HepG2 (cell line): ENCODE measurements around the gene COPA. TPM values are rescaled to one million over a fixed set of nuclear protein-coding genes. Genes with fewer than 3 reads are reported as not detected.

ENCODE experiments used
- BCL6 ChIP-seq: IDR thresholded peaks from 2 replicates; pipeline ENCODE4 v1.6.1; 2016; ENCODE audit warnings: missing genetic modification reagents, missing compliant biosample characterization
- FIP1L1 ChIP-seq: fragments of 200-400 bp; formaldehyde crosslinking; IDR thresholded peaks from 2 replicates; pipeline ENCODE4 v1.6.1; 2018; ENCODE audit warnings: low read depth, mild to moderate bottlenecking, low read length, moderate library complexity, borderline replicate concordance; ENCODE audit not compliant: insufficient read depth
- GABPA ChIP-seq, 2 experiments: IDR thresholded peaks; 2 replicates each; pipeline ENCODE4 v1.6.1; 2011 to 2016; ENCODE audit warnings: low read depth in 2 of 2, low read length in 1 of 2, missing biosample characterization in 1 of 2, missing genetic modification characterization in 1 of 2
- IRX3 ChIP-seq: sonication (generic); formaldehyde crosslinking; IDR thresholded peaks from 2 replicates; pipeline ENCODE4 v1.8.1; 2023; ENCODE audit warnings: mild to moderate bottlenecking, low read depth, missing genetic modification reagents, borderline replicate concordance
- KLF15 ChIP-seq: sonication (generic); formaldehyde crosslinking; IDR thresholded peaks from 2 replicates; pipeline ENCODE4 v1.8.1; 2023; ENCODE audit warnings: borderline replicate concordance, mild to moderate bottlenecking, inconsistent platforms, missing genetic modification reagents, mixed read lengths
- MAFF ChIP-seq: IDR thresholded peaks from 2 replicates; pipeline ENCODE4 v1.6.1; 2011; ENCODE audit warnings: low read depth, low read length, improper control_type of control experiment
- MIXL1 ChIP-seq: IDR thresholded peaks from 2 replicates; pipeline ENCODE4 v1.6.1; 2016
- SIN3A ChIP-seq: IDR thresholded peaks from 2 replicates; pipeline ENCODE4 v1.6.1; 2011; ENCODE audit warnings: low read depth, mild to moderate bottlenecking, control low read depth, low read length, borderline replicate concordance
- SIX1 ChIP-seq: sonication (generic); formaldehyde crosslinking; IDR thresholded peaks from 2 replicates; pipeline ENCODE4 v1.4.0; 2020; ENCODE audit warnings: missing genetic modification reagents, borderline replicate concordance
- SNRNP70 ChIP-seq: fragments of 200-400 bp; formaldehyde crosslinking; IDR thresholded peaks from 2 replicates; pipeline ENCODE4 v1.6.1; 2017; ENCODE audit warnings: mild to moderate bottlenecking, low read depth, low read length, moderate library complexity
- SUZ12 ChIP-seq: fragments of 150-350 bp; IDR thresholded peaks from 2 replicates; pipeline ENCODE4 v1.6.1; 2014; ENCODE audit warnings: low read depth, low read length
- TAF15 ChIP-seq: fragments of 200-400 bp; formaldehyde crosslinking; IDR thresholded peaks from one replicate; pipeline ENCODE4 v1.6.1; 2018; ENCODE audit warnings: mild to moderate bottlenecking, low read depth, low read length; ENCODE audit not compliant: poor library complexity, severe bottlenecking
- ZFX ChIP-seq: sonication (generic); formaldehyde crosslinking; IDR thresholded peaks from 2 replicates; pipeline ENCODE4 v1.4.0; 2020; ENCODE audit warnings: mild to moderate bottlenecking, low read depth, missing genetic modification reagents, moderate library complexity
- ZNF124 ChIP-seq: sonication (generic); formaldehyde crosslinking; IDR thresholded peaks from 2 replicates; pipeline ENCODE4 v1.4.0; 2020; ENCODE audit warnings: missing genetic modification reagents
- ZNF430 ChIP-seq: sonication (generic); formaldehyde crosslinking; IDR thresholded peaks from 2 replicates; pipeline ENCODE4 v1.9.0; 2021; ENCODE audit warnings: mild to moderate bottlenecking, missing genetic modification reagents
- ZNF549 ChIP-seq: sonication (generic); formaldehyde crosslinking; IDR thresholded peaks from 2 replicates; pipeline ENCODE4 v1.5.0; 2020; ENCODE audit warnings: missing genetic modification reagents
- ZNF558 ChIP-seq: sonication (generic); formaldehyde crosslinking; IDR thresholded peaks from 2 replicates; pipeline ENCODE4 v1.9.0; 2022; ENCODE audit warnings: mild to moderate bottlenecking, missing genetic modification reagents, borderline replicate concordance
- ZNF652 ChIP-seq: IDR thresholded peaks from 2 replicates; pipeline ENCODE4 v1.6.1; 2016; ENCODE audit warnings: low read depth, borderline replicate concordance
- ZNF703 ChIP-seq: sonication (generic); formaldehyde crosslinking; IDR thresholded peaks from 2 replicates; pipeline ENCODE4 v1.5.1; 2020; ENCODE audit warnings: missing genetic modification reagents, mild to moderate bottlenecking, moderate library complexity, borderline replicate concordance
- ZNF782 ChIP-seq: sonication (generic); formaldehyde crosslinking; IDR thresholded peaks from 2 replicates; pipeline ENCODE4 v1.4.0; 2020; ENCODE audit warnings: missing genetic modification reagents, mild to moderate bottlenecking, borderline replicate concordance
- ZSCAN20 ChIP-seq: sonication (generic); formaldehyde crosslinking; IDR thresholded peaks from 2 replicates; pipeline ENCODE4 v1.4.0; 2020; ENCODE audit warnings: missing genetic modification reagents, mild to moderate bottlenecking, borderline replicate concordance
- polyA plus RNA-seq, 8 experiments: library from polyadenylated mRNA; depleted of rRNA in 3 of 8; stranded (reverse) in 7 of 8; unstranded in 1 of 8; fragments of >200 nt; fragmentation: Illumina TruSeq in 4 of 8; extraction: Trizol in 4 of 8; gene quantifications; 2 replicates each; pipeline versions ENCODE4 v1.2.1 to v1.2.3, GENCODE V29; 2011 to 2016; ENCODE audit warnings: low read depth in 4 of 8, missing spikeins in 1 of 8, mixed read lengths in 1 of 8; ENCODE audit not compliant: insufficient read depth in 1 of 8
- total RNA-seq, 5 experiments: library from RNA; depleted of rRNA; stranded (reverse); fragments of >200 nt; fragmentation: Illumina TruSeq; extraction: Trizol; gene quantifications; 2 replicates each; pipeline ENCODE4 v1.2.3, GENCODE V29; 2016; ENCODE audit warnings: low read depth in 1 of 5
- TF ChIP-seq, protein P1 (sequence below): sonication (generic); formaldehyde crosslinking; IDR thresholded peaks from 2 replicates; pipeline ENCODE4 v1.4.0; 2020; ENCODE audit warnings: missing genetic modification reagents, borderline replicate concordance
- TF ChIP-seq, protein P2 (sequence below): IDR thresholded peaks from 2 replicates; pipeline ENCODE4 v1.6.1; 2016; ENCODE audit warnings: low read depth, control low read depth
- TF ChIP-seq, protein P3 (sequence below): IDR thresholded peaks from 2 replicates; pipeline ENCODE4 v1.6.1; 2016; ENCODE audit warnings: low read depth

The COPA gene
- total and polyA plus RNA-seq, 2 of the 13 experiments (the other 11 are each of a cell fraction or from before 2014, with no cell fraction given) = 160 to 197 TPM

DNA sequence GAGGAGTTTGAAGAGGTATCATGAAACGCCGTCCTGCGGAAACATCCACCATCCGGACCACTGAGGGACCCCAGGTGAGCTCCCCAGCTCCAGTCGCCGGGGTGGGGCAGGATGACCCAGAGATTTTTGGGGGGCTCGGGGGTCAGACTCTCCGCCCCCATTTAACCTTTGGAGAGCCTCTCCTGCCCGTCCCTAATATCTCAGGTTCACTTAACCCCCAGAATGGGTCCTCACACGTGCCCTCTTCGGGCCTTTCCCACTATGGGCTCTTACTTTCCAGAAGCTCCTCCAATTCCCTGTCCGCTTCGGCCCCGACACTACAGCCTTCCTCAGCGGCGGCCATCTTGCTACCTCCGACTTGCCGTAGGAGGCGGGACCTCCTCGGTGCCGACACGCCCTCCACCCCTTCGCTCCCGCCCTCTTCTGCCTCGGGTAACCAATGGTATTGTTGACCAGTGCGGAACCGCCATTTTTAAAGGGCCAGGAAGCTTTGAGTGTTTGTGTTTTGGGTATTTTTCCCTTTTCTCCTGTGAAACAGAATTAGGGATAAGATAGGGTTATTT lies 58.2 kb downstream of the COPA start, which contains the start of gene PEX19 (continued):
- TF ChIP-seq KLF15 (no peak), MIXL1 (CRISPR knock-in tag) (peak; percentile 57; the same call in 1 of the 2 replicates), ZNF124 (CRISPR knock-in tag) (0 out of 2 replicates have a peak, but pooled peaks have one; percentile 38), GABPA (IDR thresholded peaks at IDR 0.05; ENCODE audit: low read depth, low read length) (no peak), GABPA (CRISPR knock-in tag; IDR thresholded peaks at IDR 0.05; ENCODE audit: low read depth) (peak; percentile 61), ZNF652 (CRISPR knock-in tag) (peak; percentile 77), ZNF703 (CRISPR knock-in tag) (no peak), BCL6 (CRISPR knock-in tag) (peak; percentile 20; the same call in 1 of the 2 replicates), ZNF430 (CRISPR knock-in tag) (no peak), SIN3A (peak; percentile 95), ZNF549 (CRISPR knock-in tag) (no peak), SIX1 (no peak), ZSCAN20 (CRISPR knock-in tag) (no peak), ZNF782 (CRISPR knock-in tag) (peak; percentile 45; the same call in 1 of the 2 replicates), SUZ12 (no peak), FIP1L1 (no peak), ZNF558 (no peak), TAF15 (no peak), MAFF (no peak), ZFX (CRISPR knock-in tag) (peak; percentile 62), IRX3 (CRISPR knock-in tag) (no peak), SNRNP70 (no peak)
- TF ChIP-seq, protein P1, sequence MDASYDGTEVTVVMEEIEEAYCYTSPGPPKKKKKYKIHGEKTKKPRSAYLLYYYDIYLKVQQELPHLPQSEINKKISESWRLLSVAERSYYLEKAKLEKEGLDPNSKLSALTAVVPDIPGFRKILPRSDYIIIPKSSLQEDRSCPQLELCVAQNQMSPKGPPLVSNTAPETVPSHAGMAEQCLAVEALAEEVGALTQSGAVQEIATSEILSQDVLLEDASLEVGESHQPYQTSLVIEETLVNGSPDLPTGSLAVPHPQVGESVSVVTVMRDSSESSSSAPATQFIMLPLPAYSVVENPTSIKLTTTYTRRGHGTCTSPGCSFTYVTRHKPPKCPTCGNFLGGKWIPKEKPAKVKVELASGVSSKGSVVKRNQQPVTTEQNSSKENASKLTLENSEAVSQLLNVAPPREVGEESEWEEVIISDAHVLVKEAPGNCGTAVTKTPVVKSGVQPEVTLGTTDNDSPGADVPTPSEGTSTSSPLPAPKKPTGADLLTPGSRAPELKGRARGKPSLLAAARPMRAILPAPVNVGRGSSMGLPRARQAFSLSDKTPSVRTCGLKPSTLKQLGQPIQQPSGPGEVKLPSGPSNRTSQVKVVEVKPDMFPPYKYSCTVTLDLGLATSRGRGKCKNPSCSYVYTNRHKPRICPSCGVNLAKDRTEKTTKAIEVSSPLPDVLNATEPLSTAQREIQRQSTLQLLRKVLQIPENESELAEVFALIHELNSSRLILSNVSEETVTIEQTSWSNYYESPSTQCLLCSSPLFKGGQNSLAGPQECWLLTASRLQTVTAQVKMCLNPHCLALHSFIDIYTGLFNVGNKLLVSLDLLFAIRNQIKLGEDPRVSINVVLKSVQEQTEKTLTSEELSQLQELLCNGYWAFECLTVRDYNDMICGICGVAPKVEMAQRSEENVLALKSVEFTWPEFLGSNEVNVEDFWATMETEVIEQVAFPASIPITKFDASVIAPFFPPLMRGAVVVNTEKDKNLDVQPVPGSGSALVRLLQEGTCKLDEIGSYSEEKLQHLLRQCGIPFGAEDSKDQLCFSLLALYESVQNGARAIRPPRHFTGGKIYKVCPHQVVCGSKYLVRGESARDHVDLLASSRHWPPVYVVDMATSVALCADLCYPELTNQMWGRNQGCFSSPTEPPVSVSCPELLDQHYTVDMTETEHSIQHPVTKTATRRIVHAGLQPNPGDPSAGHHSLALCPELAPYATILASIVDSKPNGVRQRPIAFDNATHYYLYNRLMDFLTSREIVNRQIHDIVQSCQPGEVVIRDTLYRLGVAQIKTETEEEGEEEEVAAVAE (CRISPR knock-in tag) = no peak
- TF ChIP-seq, protein P2, sequence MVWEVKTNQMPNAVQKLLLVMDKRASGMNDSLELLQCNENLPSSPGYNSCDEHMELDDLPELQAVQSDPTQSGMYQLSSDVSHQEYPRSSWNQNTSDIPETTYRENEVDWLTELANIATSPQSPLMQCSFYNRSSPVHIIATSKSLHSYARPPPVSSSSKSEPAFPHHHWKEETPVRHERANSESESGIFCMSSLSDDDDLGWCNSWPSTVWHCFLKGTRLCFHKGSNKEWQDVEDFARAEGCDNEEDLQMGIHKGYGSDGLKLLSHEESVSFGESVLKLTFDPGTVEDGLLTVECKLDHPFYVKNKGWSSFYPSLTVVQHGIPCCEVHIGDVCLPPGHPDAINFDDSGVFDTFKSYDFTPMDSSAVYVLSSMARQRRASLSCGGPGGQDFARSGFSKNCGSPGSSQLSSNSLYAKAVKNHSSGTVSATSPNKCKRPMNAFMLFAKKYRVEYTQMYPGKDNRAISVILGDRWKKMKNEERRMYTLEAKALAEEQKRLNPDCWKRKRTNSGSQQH (CRISPR knock-in tag) = peak; percentile 79; the same call in 1 of the 2 replicates
- TF ChIP-seq, protein P3, sequence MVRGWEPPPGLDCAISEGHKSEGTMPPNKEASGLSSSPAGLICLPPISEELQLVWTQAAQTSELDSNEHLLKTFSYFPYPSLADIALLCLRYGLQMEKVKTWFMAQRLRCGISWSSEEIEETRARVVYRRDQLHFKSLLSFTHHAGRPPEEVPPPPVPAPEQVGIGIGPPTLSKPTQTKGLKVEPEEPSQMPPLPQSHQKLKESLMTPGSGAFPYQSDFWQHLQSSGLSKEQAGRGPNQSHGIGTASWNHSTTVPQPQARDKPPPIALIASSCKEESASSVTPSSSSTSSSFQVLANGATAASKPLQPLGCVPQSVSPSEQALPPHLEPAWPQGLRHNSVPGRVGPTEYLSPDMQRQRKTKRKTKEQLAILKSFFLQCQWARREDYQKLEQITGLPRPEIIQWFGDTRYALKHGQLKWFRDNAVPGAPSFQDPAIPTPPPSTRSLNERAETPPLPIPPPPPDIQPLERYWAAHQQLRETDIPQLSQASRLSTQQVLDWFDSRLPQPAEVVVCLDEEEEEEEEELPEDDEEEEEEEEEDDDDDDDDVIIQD = peak; percentile 53
